Endodermal cell (in vitro differentiated cells): ENCODE measurements around the gene ATG101. TPM values are rescaled to one million over a fixed set of nuclear protein-coding genes. Genes with fewer than 3 reads are reported as not detected.

Experiments
- DNase-seq: peaks from one replicate; pipeline ENCODE4 v3.0.0-alpha.2; 2017
- H3K27ac ChIP-seq: 2 replicates; pipeline ENCODE4 v1.5.1; 2013; ENCODE audit warnings: mild to moderate bottlenecking, low read depth, low read length, moderate library complexity
- H3K27me3 ChIP-seq: 2 replicates; pipeline ENCODE4 v1.6.1; 2013; ENCODE audit warnings: mild to moderate bottlenecking, low read length, moderate library complexity; ENCODE audit not compliant: insufficient read depth, control insufficient read depth, poor library complexity, severe bottlenecking
- H3K36me3 ChIP-seq: 2 replicates; pipeline ENCODE4 v1.7.0; 2013; ENCODE audit warnings: mild to moderate bottlenecking, low read length, moderate library complexity; ENCODE audit not compliant: control insufficient read depth, insufficient read depth
- H3K4me1 ChIP-seq: one replicate; pipeline ENCODE4 v1.7.0; 2013; ENCODE audit warnings: low read length; ENCODE audit not compliant: control insufficient read depth, insufficient read depth
- H3K4me3 ChIP-seq: 2 replicates; pipeline ENCODE4 v1.5.1; 2013; ENCODE audit warnings: mild to moderate bottlenecking, low read length, moderate library complexity
- H3K9ac ChIP-seq: 2 replicates; pipeline ENCODE4 v1.6.1; 2013; ENCODE audit warnings: mild to moderate bottlenecking, low read length, moderate library complexity; ENCODE audit not compliant: poor library complexity, severe bottlenecking; ENCODE audit errors: extremely low read depth
- H3K9me3 ChIP-seq: 2 replicates; pipeline ENCODE4 v1.6.1; 2013; ENCODE audit warnings: mild to moderate bottlenecking, low read length, moderate library complexity; ENCODE audit not compliant: control insufficient read depth
- H3K27ac Mint-ChIP-seq: 2 replicates; pipeline ENCODE4 v1.8.0; 2020; ENCODE audit warnings: mixed read lengths
- H3K27me3 Mint-ChIP-seq: 2 replicates; pipeline ENCODE4 v1.8.0; 2021; ENCODE audit warnings: mild to moderate bottlenecking, mixed read lengths; ENCODE audit not compliant: insufficient read depth
- H3K36me3 Mint-ChIP-seq: 2 replicates; pipeline ENCODE4 v1.8.0; 2020; ENCODE audit warnings: low read depth, mixed read lengths
- H3K4me1 Mint-ChIP-seq: 2 replicates; pipeline ENCODE4 v1.8.0; 2020; ENCODE audit warnings: mixed read lengths
- H3K4me3 Mint-ChIP-seq: 2 replicates; pipeline ENCODE4 v1.8.0; 2020; ENCODE audit warnings: mild to moderate bottlenecking, moderate library complexity, mixed read lengths
- H3K9me3 Mint-ChIP-seq: 2 replicates; pipeline ENCODE4 v1.8.0; 2020; ENCODE audit warnings: mild to moderate bottlenecking, mixed read lengths
- CTCF ChIP-seq: fragments of 200-600 bp; sonication (generic); conservative IDR thresholded peaks from 2 replicates; pipeline ENCODE4 v1.5.0; 2021; ENCODE audit warnings: antibody characterized with exemption, mild to moderate bottlenecking
- WGBS, 2 experiments: methylation state at CpG; one replicate each; pipeline versions ENCODE4 v1.1.5 to v1.1.7; 2013; ENCODE audit warnings: missing lambda C conversion rate in 2 of 2, mixed read lengths in 1 of 2; ENCODE audit not compliant: insufficient coverage in 1 of 2, insufficient read length in 1 of 2; 5-methylcytosine and 5-hydroxymethylcytosine counted together
- total RNA-seq, 2 donors: library from RNA; stranded (reverse); fragmentation: NEBNext Ultra II Directional in 1 of 2; extraction: Animal tissue kit (Norgen Biotek cat#: 25700) in 1 of 2; gene quantifications; 2 replicates in 1 of 2; 3 replicates in 1 of 2; pipeline ENCODE4 v1.2.1, GENCODE V29; 2021

Gene ATG101
- total RNA-seq, 2 donors from 2014 or later: 32.1 TPM

GRCh38 chr12:52022841-52023181, 47.0 kb upstream of the ATG101 start:
- Mint-ChIP-seq H3K27ac (no peak overlapping the region), H3K4me1 (peaks cover 15% of the 10 kb centered on the region), H3K27me3 (peaks cover 65% of the 10 kb centered on the region), H3K36me3 (no peaks in the 10 kb centered on the region), H3K9me3 (no peaks in the 10 kb centered on the region), H3K4me3 (peak overlapping the region; percentile 53)
- Histone ChIP-seq H3K27ac (no peak overlapping the region), H3K27me3 (peaks cover 34% of the 10 kb centered on the region), H3K4me3 (peak overlapping the region; percentile 68), H3K9me3 (no peaks in the 10 kb centered on the region), H3K36me3 (no peaks in the 10 kb centered on the region), H3K4me1 (no peaks in the 10 kb centered on the region), H3K9ac (no peak overlapping the region)
- WGBS, 2 experiments: 21 to 23% methylated on average over 12 to 14 of the region's 14 CpGs
- no peak for TF ChIP-seq CTCF
- DNase-seq: peak; percentile 87

GRCh38 chr12:52023182-52023975, 46.4 kb upstream of the ATG101 start:
- H3K27ac ChIP-seq: no peak overlapping the region
- peaks cover 34% of the 10 kb centered on the region for H3K27me3 ChIP-seq
- WGBS, 2 experiments: 0 to 1% methylated on average over 7 to 67 of the region's 70 CpGs
- H3K9ac ChIP-seq: no peak overlapping the region
- Mint-ChIP-seq H3K27me3 (peaks cover 60% of the 10 kb centered on the region), H3K4me1 (peaks cover 15% of the 10 kb centered on the region), H3K36me3 (no peaks in the 10 kb centered on the region), H3K27ac (no peak overlapping the region), H3K9me3 (no peaks in the 10 kb centered on the region), H3K4me3 (peak overlapping the region; percentile 53)
- peak; percentile 97 for TF ChIP-seq CTCF
- no peaks in the 10 kb centered on the region for H3K4me1 ChIP-seq
- DNase-seq: peak; percentile 98
- H3K4me3 ChIP-seq: peak overlapping the region; percentile 68
- H3K36me3 ChIP-seq: no peaks in the 10 kb centered on the region
- H3K9me3 ChIP-seq: no peaks in the 10 kb centered on the region

GRCh38 chr12:52023976-52024688, 45.6 kb upstream of the ATG101 start:
- Histone ChIP-seq H3K27me3 (peaks cover 34% of the 10 kb centered on the region), H3K9ac (no peak overlapping the region), H3K4me1 (no peaks in the 10 kb centered on the region), H3K36me3 (no peaks in the 10 kb centered on the region), H3K27ac (no peak overlapping the region), H3K4me3 (no peak overlapping the region), H3K9me3 (no peaks in the 10 kb centered on the region)
- Mint-ChIP-seq H3K36me3 (no peaks in the 10 kb centered on the region), H3K27ac (no peak overlapping the region), H3K27me3 (peaks cover 54% of the 10 kb centered on the region), H3K9me3 (no peaks in the 10 kb centered on the region), H3K4me1 (peaks cover 15% of the 10 kb centered on the region), H3K4me3 (peak overlapping the region; percentile 53)
- 42 to 97% methylated on average over 3 to 20 of the region's 20 CpGs for whole genome bisulfite sequencing, 2 experiments
- DNase-seq: no peak
- TF ChIP-seq CTCF: peak; percentile 44
